Chondrocyte (in vitro differentiated cells): ENCODE measurements around the gene SZRD1. TPM values are rescaled to one million over a fixed set of nuclear protein-coding genes. Genes with fewer than 3 reads are reported as not detected.

Experiments
- DNase-seq: peaks from one replicate; pipeline ENCODE4 v3.0.0; 2021; ENCODE audit warnings: mixed read lengths, low spot score
- H3K27ac Mint-ChIP-seq: one replicate; pipeline ENCODE4 v1.8.0; 2021; ENCODE audit warnings: mild to moderate bottlenecking, moderate library complexity, mixed read lengths; ENCODE audit not compliant: unreplicated experiment
- H3K27me3 Mint-ChIP-seq: 2 replicates; pipeline ENCODE4 v1.8.0; 2021; ENCODE audit warnings: low read depth, mixed read lengths
- H3K36me3 Mint-ChIP-seq: 2 replicates; pipeline ENCODE4 v1.8.0; 2021; ENCODE audit warnings: low read depth, mixed read lengths
- H3K4me1 Mint-ChIP-seq: 2 replicates; pipeline ENCODE4 v1.8.0; 2021; ENCODE audit warnings: low read depth, mild to moderate bottlenecking, mixed read lengths
- H3K4me3 Mint-ChIP-seq: one replicate; pipeline ENCODE4 v1.8.0; 2021; ENCODE audit warnings: mild to moderate bottlenecking, moderate library complexity, mixed read lengths; ENCODE audit not compliant: unreplicated experiment
- H3K9me3 Mint-ChIP-seq: 2 replicates; pipeline ENCODE4 v1.8.0; 2021; ENCODE audit warnings: low read depth, mixed read lengths
- CTCF ChIP-seq: fragments of 200-600 bp; sonication (generic); IDR thresholded peaks from 2 replicates; pipeline ENCODE4 v1.5.0; 2021; ENCODE audit warnings: antibody characterized with exemption, mild to moderate bottlenecking, moderate library complexity
- total RNA-seq: library from RNA; stranded (reverse); gene quantifications from 3 replicates; pipeline ENCODE4 v1.2.1, GENCODE V29; 2021

The SZRD1 gene
- total RNA-seq, 1 donor from 2014 or later, result 113 TPM

- peaks cover 3% of the 10 kb centered on the region for H3K36me3 Mint-ChIP-seq
- peak overlapping the region; percentile 95 for H3K4me3 Mint-ChIP-seq
- peak overlapping the region; percentile 99 for H3K27ac Mint-ChIP-seq
- peaks cover 44% of the 10 kb centered on the region for H3K4me1 Mint-ChIP-seq
- H3K9me3 Mint-ChIP-seq, result no peaks in the 10 kb centered on the region
- TF ChIP-seq CTCF, result no peak
- no peak for DNase-seq
- no peaks in the 10 kb centered on the region for H3K27me3 Mint-ChIP-seq
These were observed 1.2 kb downstream of the SZRD1 start for GRCh38 chr1:16367968-16368890.

- H3K4me3 Mint-ChIP-seq, result no peak overlapping the region
- peaks cover 3% of the 10 kb centered on the region for H3K36me3 Mint-ChIP-seq
- peaks cover 54% of the 10 kb centered on the region for H3K4me1 Mint-ChIP-seq
- H3K9me3 Mint-ChIP-seq, result no peaks in the 10 kb centered on the region
- TF ChIP-seq CTCF, result no peak
- H3K27me3 Mint-ChIP-seq, result no peaks in the 10 kb centered on the region
- no peak for DNase-seq
- no peak overlapping the region for H3K27ac Mint-ChIP-seq
These were observed 2.8 kb downstream of the SZRD1 start for GRCh38 chr1:16369821-16370220.

GRCh38 chr1:16371725-16372124 is 4.7 kb downstream of the SZRD1 start:
- H3K4me1 Mint-ChIP-seq, result peaks cover 72% of the 10 kb centered on the region
- H3K27ac Mint-ChIP-seq, result peak overlapping the region; percentile 87
- H3K9me3 Mint-ChIP-seq, result no peaks in the 10 kb centered on the region
- no peaks in the 10 kb centered on the region for H3K27me3 Mint-ChIP-seq
- H3K36me3 Mint-ChIP-seq, result peaks cover 3% of the 10 kb centered on the region
- TF ChIP-seq CTCF, result no peak
- DNase-seq, result no peak
- H3K4me3 Mint-ChIP-seq, result no peak overlapping the region

GRCh38 chr1:16372535-16373285 is 5.7 kb downstream of the SZRD1 start:
- Mint-ChIP-seq H3K4me3 (no peak overlapping the region), H3K27me3 (no peaks in the 10 kb centered on the region), H3K27ac (peak overlapping the region; percentile 87), H3K9me3 (no peaks in the 10 kb centered on the region), H3K4me1 (peaks cover 79% of the 10 kb centered on the region), H3K36me3 (peaks cover 3% of the 10 kb centered on the region)
- TF ChIP-seq CTCF, result no peak
- DNase-seq, result no peak

GRCh38 chr1:16374266-16374665 is 7.2 kb downstream of the SZRD1 start:
- H3K36me3 Mint-ChIP-seq, result peaks cover 3% of the 10 kb centered on the region
- H3K4me1 Mint-ChIP-seq, result peaks cover 69% of the 10 kb centered on the region
- H3K27ac Mint-ChIP-seq, result peak overlapping the region; percentile 92
- H3K4me3 Mint-ChIP-seq, result no peak overlapping the region
- DNase-seq, result no peak
- no peaks in the 10 kb centered on the region for H3K9me3 Mint-ChIP-seq
- no peak for TF ChIP-seq CTCF
- H3K27me3 Mint-ChIP-seq, result no peaks in the 10 kb centered on the region
